HepG2 (cell line): ENCODE measurements around the gene EPHB6. TPM values are rescaled to one million over a fixed set of nuclear protein-coding genes. Genes with fewer than 3 reads are reported as not detected.

ENCODE experiments used
- ATAC-seq: fragments of 200-7000 bp; cut with Tn5 transposase; 3 replicates; pipeline ENCODE4 v1.9.1; 2020; ENCODE audit warnings: mild to moderate bottlenecking, moderate library complexity
- BruUV-seq: library from RNA; stranded (reverse); fragments of 400-500 nt; replicated peaks from 2 replicates; lab custom pipeline; 2021; lab: Mats Ljungman, UMichigan
- CTCF ChIA-PET: fragments of 300-600 bp; formaldehyde crosslinking; extraction: SDS; loops from one replicate; lab custom pipeline; 2021; ENCODE audit warnings: low total read pairs, inconsistent platforms, low intra/inter-chr PET ratio; lab: Yijun Ruan, JAX
- POLR2A ChIA-PET: fragments of 350-600 bp; sonication (Branson Sonifier 250); formaldehyde crosslinking; loops from one replicate; lab custom pipeline; 2020; ENCODE audit warnings: antibody characterized with exemption, inconsistent platforms; lab: Yijun Ruan, JAX
- DNase-seq: peaks from one replicate; pipeline ENCODE4 v3.0.0-alpha.2; 2015; ENCODE audit warnings: low spot score
- FAIRE-seq: peaks from 3 replicates; lab custom pipeline; 2011; peaks lifted over from hg19 to GRCh38; lab: Jason Lieb, UNC
- H2AFZ ChIP-seq: one replicate; pipeline ENCODE4 v1.6.1; 2011; ENCODE audit warnings: low read length, inconsistent platforms
- H3K27ac ChIP-seq: fragments of 300-600 bp; 3 replicates; pipeline ENCODE4 v1.8.0; 2011; ENCODE audit warnings: mixed run types, mild to moderate bottlenecking, mixed read lengths, low read length, inconsistent platforms; ENCODE audit not compliant: insufficient read depth; ENCODE audit errors: extremely low read length
- H3K27me3 ChIP-seq, 2 experiments: fragments of 200-600 bp in 1 of 2; 2 replicates in 1 of 2; 3 replicates in 1 of 2; pipeline versions ENCODE4 v1.6.0 to v1.8.0; 2011; ENCODE audit warnings: low read length in 2 of 2, mild to moderate bottlenecking in 2 of 2, moderate library complexity in 2 of 2, inconsistent platforms in 1 of 2; ENCODE audit not compliant: insufficient read depth in 2 of 2, control insufficient read depth in 1 of 2
- H3K36me3 ChIP-seq, 2 experiments: fragments of 200-600 bp in 1 of 2; replicated peaks in 1 of 2; 2 replicates in 1 of 2; 3 replicates in 1 of 2; pipeline versions ENCODE4 v1.5.1 to v1.8.0; 2011; ENCODE audit warnings: low read length in 2 of 2, inconsistent platforms in 1 of 2; ENCODE audit not compliant: insufficient read depth in 2 of 2, control insufficient read depth in 1 of 2
- H3K4me1 ChIP-seq: 2 replicates; pipeline ENCODE4 v1.5.1; 2012; ENCODE audit warnings: low read length, inconsistent platforms; ENCODE audit not compliant: insufficient read depth
- H3K4me2 ChIP-seq: 2 replicates; pipeline ENCODE4 v1.6.0; 2011; ENCODE audit warnings: low read depth, low read length, inconsistent platforms
- H3K4me3 ChIP-seq, 3 experiments: fragments of 200-600 bp in 1 of 3; sonication (generic), shearing (Covaris generic) in 1 of 3; replicated peaks in 1 of 3; 2 replicates each; pipeline ENCODE4 v1.5.1; 2011 to 2016; ENCODE audit warnings: low read length in 3 of 3, inconsistent platforms in 2 of 3, low read depth in 2 of 3, mild to moderate bottlenecking in 2 of 3, control low read depth in 1 of 3, mixed read lengths in 1 of 3; ENCODE audit not compliant: insufficient read depth in 1 of 3
- H3K79me2 ChIP-seq: one replicate; pipeline ENCODE4 v1.6.1; 2011; ENCODE audit warnings: low read length, inconsistent platforms; ENCODE audit not compliant: insufficient read depth
- H3K9ac ChIP-seq: 2 replicates; pipeline ENCODE4 v1.6.0; 2011; ENCODE audit warnings: mild to moderate bottlenecking, low read depth, low read length, inconsistent platforms; ENCODE audit not compliant: insufficient read depth
- H3K9me3 ChIP-seq: 2 replicates; pipeline ENCODE4 v1.5.1; 2012; ENCODE audit warnings: mild to moderate bottlenecking, low read length
- H4K20me1 ChIP-seq: 2 replicates; pipeline ENCODE4 v1.6.0; 2011; ENCODE audit warnings: inconsistent platforms, mild to moderate bottlenecking, low read length, moderate library complexity; ENCODE audit not compliant: insufficient read depth
- STAG1 ChIP-seq: sonication (generic); formaldehyde crosslinking; IDR thresholded peaks from 2 replicates; pipeline ENCODE4 v1.4.0; 2020; ENCODE audit warnings: missing genetic modification reagents
- TBX2 ChIP-seq: sonication (generic); formaldehyde crosslinking; IDR thresholded peaks from 2 replicates; pipeline ENCODE4 v1.5.0; 2020; ENCODE audit warnings: missing genetic modification reagents, mild to moderate bottlenecking, borderline replicate concordance
- ZNF121 ChIP-seq: sonication (generic); formaldehyde crosslinking; IDR thresholded peaks from 2 replicates; pipeline ENCODE4 v1.5.0; 2020; ENCODE audit warnings: mild to moderate bottlenecking, missing genetic modification reagents
- WGBS: methylation state at CpG from one replicate; pipeline ENCODE4 v1.1.6; 2017; ENCODE audit warnings: low lambda C conversion rate; 5-methylcytosine and 5-hydroxymethylcytosine counted together
- in situ Hi-C: cut with HindIII; loops from 2 replicates; pipeline ENCODE4 v1.10.0; 2017; ENCODE audit warnings: low pct_unique_long_range_greater_than_20kb; ENCODE audit not compliant: extremely low pct_ligation_motif_present
- intact Hi-C: fragments of 100-400 bp; cut with micrococcal nuclease; formaldehyde crosslinking; loops from one replicate; pipeline ENCODE4 v1.10.0; 2022; ENCODE audit not compliant: unreplicated experiment
- polyA plus RNA-seq, 8 experiments: library from polyadenylated mRNA; depleted of rRNA in 3 of 8; stranded (reverse) in 7 of 8; unstranded in 1 of 8; fragments of >200 nt; fragmentation: Illumina TruSeq in 4 of 8; extraction: Trizol in 4 of 8; gene quantifications; 2 replicates each; pipeline versions ENCODE4 v1.2.1 to v1.2.3, GENCODE V29; 2011 to 2016; ENCODE audit warnings: low read depth in 4 of 8, missing spikeins in 1 of 8, mixed read lengths in 1 of 8; ENCODE audit not compliant: insufficient read depth in 1 of 8
- total RNA-seq, 5 experiments: library from RNA; depleted of rRNA; stranded (reverse); fragments of >200 nt; fragmentation: Illumina TruSeq; extraction: Trizol; gene quantifications; 2 replicates each; pipeline ENCODE4 v1.2.3, GENCODE V29; 2016; ENCODE audit warnings: low read depth in 1 of 5
- TF ChIP-seq, protein P1 (sequence below): sonication (generic); formaldehyde crosslinking; IDR thresholded peaks from 2 replicates; pipeline ENCODE4 v1.5.0; 2020; ENCODE audit warnings: mild to moderate bottlenecking, missing genetic modification reagents, moderate library complexity
- TF ChIP-seq, protein P2 (sequence below): sonication (generic); formaldehyde crosslinking; conservative IDR thresholded peaks from 2 replicates; pipeline ENCODE4 v1.8.0; 2022; ENCODE audit warnings: missing genetic modification reagents
- TF ChIP-seq, protein P3 (sequence below): sonication (generic); formaldehyde crosslinking; IDR thresholded peaks from 2 replicates; pipeline ENCODE4 v1.4.0; 2020; ENCODE audit warnings: mild to moderate bottlenecking, missing genetic modification reagents
- TF ChIP-seq, protein P4 (sequence below): sonication (generic); formaldehyde crosslinking; IDR thresholded peaks from 2 replicates; pipeline ENCODE4 v1.4.0; 2020; ENCODE audit warnings: mild to moderate bottlenecking, missing genetic modification reagents
- TF ChIP-seq, protein P5 (sequence below): sonication (generic); formaldehyde crosslinking; IDR thresholded peaks from 2 replicates; pipeline ENCODE4 v1.4.0; 2020; ENCODE audit warnings: missing genetic modification reagents

Gene EPHB6
- total and polyA plus RNA-seq, 2 of the 13 experiments (the other 11 are each of a cell fraction or from before 2014, with no cell fraction given) = not detected

DNA sequence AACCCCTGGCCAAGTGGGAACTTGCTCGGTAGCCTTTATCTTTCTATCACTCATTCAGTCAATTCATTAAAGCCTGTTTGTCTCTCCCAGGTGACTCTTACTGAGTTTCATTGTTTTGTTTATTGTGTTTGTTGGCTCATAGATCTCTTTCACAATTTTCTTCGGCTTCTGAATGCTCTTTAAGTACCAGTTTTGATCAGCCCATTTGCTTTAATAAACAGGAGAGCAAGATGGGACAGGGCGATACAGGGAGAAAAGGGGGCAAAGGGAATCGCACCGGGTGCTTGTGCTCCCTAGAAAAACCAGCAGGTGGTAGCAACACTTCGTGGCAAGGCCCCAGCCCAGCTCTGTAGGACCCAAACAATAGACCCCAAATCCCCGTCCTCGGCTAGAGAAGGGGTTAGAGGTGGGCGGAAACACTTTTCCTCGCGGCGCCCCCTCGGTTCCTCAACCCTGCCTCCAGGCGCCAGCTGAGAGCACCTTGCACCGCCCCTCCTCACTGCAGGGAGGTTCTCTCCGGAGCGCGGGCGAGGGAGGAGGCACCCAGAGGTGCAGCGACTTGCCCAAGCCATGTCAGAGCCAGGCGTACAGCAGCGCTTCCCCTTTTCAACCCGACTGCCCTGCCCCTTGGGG lies 1.0 kb upstream of the EPHB6 start:
- DNase-seq (peak; percentile 33), ATAC-seq (peak; percentile 87), FAIRE-seq (peak; percentile 55)
- no peaks in the 10 kb centered on the region for H3K79me2 ChIP-seq
- BruUV-seq = no TSS peak
- H3K27me3 ChIP-seq = peaks cover 1 to 29% of the 10 kb centered on the region in 2 experiments; a peak in 3 of 5 replicates
- H3K4me1 ChIP-seq = no peaks in the 10 kb centered on the region
- no peak overlapping the region for H3K27ac ChIP-seq
- no peaks in the 10 kb centered on the region for H3K9me3 ChIP-seq
- no peaks in the 10 kb centered on the region for H4K20me1 ChIP-seq
- peak overlapping the region; percentile 44 to 77 (median 70) for H3K4me3 ChIP-seq
- in situ Hi-C loops = no loop called here
- H3K9ac ChIP-seq = no peak overlapping the region
- intact Hi-C loops = loop anchor here (1.0 kb wide), 2 partner anchors 12 to 149 kb away; no protein-coding TSS in a partner anchor
- no peaks in the 10 kb centered on the region for H3K36me3 ChIP-seq
- CTCF ChIA-PET = interaction anchor here (1.4 to 2.3 kb wide), 4 partner anchors 12 to 361 kb away, joined by 3 to 18 read pairs (median 9); no protein-coding TSS in a partner anchor
- POLR2A ChIA-PET = no interaction called here
- H2AFZ ChIP-seq = no peak overlapping the region
- H3K4me2 ChIP-seq = peak overlapping the region; percentile 100
- WGBS = 4% methylated on average over 16 of the region's 23 CpGs
- TF ChIP-seq, protein P1, sequence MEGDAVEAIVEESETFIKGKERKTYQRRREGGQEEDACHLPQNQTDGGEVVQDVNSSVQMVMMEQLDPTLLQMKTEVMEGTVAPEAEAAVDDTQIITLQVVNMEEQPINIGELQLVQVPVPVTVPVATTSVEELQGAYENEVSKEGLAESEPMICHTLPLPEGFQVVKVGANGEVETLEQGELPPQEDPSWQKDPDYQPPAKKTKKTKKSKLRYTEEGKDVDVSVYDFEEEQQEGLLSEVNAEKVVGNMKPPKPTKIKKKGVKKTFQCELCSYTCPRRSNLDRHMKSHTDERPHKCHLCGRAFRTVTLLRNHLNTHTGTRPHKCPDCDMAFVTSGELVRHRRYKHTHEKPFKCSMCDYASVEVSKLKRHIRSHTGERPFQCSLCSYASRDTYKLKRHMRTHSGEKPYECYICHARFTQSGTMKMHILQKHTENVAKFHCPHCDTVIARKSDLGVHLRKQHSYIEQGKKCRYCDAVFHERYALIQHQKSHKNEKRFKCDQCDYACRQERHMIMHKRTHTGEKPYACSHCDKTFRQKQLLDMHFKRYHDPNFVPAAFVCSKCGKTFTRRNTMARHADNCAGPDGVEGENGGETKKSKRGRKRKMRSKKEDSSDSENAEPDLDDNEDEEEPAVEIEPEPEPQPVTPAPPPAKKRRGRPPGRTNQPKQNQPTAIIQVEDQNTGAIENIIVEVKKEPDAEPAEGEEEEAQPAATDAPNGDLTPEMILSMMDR (CRISPR knock-in tag) = peak; percentile 77
- TF ChIP-seq, protein P2, sequence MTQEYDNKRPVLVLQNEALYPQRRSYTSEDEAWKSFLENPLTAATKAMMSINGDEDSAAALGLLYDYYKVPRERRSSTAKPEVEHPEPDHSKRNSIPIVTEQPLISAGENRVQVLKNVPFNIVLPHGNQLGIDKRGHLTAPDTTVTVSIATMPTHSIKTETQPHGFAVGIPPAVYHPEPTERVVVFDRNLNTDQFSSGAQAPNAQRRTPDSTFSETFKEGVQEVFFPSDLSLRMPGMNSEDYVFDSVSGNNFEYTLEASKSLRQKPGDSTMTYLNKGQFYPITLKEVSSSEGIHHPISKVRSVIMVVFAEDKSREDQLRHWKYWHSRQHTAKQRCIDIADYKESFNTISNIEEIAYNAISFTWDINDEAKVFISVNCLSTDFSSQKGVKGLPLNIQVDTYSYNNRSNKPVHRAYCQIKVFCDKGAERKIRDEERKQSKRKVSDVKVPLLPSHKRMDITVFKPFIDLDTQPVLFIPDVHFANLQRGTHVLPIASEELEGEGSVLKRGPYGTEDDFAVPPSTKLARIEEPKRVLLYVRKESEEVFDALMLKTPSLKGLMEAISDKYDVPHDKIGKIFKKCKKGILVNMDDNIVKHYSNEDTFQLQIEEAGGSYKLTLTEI (CRISPR knock-in tag) = no peak
- TF ChIP-seq, protein P3, sequence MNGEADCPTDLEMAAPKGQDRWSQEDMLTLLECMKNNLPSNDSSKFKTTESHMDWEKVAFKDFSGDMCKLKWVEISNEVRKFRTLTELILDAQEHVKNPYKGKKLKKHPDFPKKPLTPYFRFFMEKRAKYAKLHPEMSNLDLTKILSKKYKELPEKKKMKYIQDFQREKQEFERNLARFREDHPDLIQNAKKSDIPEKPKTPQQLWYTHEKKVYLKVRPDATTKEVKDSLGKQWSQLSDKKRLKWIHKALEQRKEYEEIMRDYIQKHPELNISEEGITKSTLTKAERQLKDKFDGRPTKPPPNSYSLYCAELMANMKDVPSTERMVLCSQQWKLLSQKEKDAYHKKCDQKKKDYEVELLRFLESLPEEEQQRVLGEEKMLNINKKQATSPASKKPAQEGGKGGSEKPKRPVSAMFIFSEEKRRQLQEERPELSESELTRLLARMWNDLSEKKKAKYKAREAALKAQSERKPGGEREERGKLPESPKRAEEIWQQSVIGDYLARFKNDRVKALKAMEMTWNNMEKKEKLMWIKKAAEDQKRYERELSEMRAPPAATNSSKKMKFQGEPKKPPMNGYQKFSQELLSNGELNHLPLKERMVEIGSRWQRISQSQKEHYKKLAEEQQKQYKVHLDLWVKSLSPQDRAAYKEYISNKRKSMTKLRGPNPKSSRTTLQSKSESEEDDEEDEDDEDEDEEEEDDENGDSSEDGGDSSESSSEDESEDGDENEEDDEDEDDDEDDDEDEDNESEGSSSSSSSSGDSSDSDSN (CRISPR knock-in tag) = 0 out of 2 replicates have a peak, but pooled peaks have one; percentile 18
- TF ChIP-seq, protein P4, sequence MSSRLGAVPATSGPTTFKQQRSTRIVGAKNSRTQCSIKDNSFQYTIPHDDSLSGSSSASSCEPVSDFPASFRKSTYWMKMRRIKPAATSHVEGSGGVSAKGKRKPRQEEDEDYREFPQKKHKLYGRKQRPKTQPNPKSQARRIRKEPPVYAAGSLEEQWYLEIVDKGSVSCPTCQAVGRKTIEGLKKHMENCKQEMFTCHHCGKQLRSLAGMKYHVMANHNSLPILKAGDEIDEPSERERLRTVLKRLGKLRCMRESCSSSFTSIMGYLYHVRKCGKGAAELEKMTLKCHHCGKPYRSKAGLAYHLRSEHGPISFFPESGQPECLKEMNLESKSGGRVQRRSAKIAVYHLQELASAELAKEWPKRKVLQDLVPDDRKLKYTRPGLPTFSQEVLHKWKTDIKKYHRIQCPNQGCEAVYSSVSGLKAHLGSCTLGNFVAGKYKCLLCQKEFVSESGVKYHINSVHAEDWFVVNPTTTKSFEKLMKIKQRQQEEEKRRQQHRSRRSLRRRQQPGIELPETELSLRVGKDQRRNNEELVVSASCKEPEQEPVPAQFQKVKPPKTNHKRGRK = no peak
- TF ChIP-seq, protein P5, sequence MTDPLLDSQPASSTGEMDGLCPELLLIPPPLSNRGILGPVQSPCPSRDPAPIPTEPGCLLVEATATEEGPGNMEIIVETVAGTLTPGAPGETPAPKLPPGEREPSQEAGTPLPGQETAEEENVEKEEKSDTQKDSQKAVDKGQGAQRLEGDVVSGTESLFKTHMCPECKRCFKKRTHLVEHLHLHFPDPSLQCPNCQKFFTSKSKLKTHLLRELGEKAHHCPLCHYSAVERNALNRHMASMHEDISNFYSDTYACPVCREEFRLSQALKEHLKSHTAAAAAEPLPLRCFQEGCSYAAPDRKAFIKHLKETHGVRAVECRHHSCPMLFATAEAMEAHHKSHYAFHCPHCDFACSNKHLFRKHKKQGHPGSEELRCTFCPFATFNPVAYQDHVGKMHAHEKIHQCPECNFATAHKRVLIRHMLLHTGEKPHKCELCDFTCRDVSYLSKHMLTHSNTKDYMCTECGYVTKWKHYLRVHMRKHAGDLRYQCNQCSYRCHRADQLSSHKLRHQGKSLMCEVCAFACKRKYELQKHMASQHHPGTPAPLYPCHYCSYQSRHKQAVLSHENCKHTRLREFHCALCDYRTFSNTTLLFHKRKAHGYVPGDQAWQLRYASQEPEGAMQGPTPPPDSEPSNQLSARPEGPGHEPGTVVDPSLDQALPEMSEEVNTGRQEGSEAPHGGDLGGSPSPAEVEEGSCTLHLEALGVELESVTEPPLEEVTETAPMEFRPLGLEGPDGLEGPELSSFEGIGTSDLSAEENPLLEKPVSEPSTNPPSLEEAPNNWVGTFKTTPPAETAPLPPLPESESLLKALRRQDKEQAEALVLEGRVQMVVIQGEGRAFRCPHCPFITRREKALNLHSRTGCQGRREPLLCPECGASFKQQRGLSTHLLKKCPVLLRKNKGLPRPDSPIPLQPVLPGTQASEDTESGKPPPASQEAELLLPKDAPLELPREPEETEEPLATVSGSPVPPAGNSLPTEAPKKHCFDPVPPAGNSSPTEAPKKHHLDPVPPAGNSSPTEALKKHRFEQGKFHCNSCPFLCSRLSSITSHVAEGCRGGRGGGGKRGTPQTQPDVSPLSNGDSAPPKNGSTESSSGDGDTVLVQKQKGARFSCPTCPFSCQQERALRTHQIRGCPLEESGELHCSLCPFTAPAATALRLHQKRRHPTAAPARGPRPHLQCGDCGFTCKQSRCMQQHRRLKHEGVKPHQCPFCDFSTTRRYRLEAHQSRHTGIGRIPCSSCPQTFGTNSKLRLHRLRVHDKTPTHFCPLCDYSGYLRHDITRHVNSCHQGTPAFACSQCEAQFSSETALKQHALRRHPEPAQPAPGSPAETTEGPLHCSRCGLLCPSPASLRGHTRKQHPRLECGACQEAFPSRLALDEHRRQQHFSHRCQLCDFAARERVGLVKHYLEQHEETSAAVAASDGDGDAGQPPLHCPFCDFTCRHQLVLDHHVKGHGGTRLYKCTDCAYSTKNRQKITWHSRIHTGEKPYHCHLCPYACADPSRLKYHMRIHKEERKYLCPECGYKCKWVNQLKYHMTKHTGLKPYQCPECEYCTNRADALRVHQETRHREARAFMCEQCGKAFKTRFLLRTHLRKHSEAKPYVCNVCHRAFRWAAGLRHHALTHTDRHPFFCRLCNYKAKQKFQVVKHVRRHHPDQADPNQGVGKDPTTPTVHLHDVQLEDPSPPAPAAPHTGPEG (CRISPR knock-in tag) = no peak
- TF ChIP-seq TBX2 (no peak), STAG1 (CRISPR knock-in tag) (peak; percentile 54; the same call in 1 of the 2 replicates), ZNF121 (CRISPR knock-in tag) (peak; percentile 40; the same call in 1 of the 2 replicates)
